C1 segment of cervical spinal cord (tissue), 14 donors: ENCODE data around the gene EDRF1.
"Not testable (repeated sequence)": the region's sequence is repeated elsewhere in the genome, so short reads cannot be mapped to it uniquely, and the experiment has no call there.

Experiments used
- DNase-seq, 14 donors: peaks; one replicate each; lab custom pipeline; 2025; lab: John Stamatoyannopoulos, UW

The EDRF1 gene

GRCh38 chr10:125707541-125708468 is 11.7 kb upstream of the EDRF1 start:
- DNase-seq = no peak

DNA sequence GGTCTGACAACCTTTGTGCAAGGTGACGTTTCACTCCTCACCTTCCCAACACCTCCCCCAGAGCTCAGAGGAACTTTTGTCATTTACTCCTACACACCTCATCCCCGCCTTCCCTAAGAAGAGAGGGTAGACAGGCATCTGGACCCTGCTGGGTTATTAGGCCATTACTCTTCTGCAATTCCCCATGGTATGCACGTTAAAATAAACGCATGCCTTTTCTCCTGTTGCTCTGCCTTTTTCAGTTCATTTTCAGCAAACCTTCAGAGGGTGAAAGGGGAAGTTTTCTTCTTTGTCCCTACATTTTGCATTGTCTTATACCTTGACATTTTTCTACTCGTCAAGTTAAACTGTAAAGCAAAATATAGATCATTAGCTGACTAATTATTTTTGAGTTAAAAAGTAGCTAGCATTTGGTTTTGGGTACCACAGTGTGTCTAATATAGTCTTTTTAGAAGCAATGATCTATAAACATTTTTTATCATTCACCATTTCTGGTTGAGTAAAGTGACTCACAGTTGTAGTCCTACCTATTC is 10.5 kb upstream of the EDRF1 start:
- DNase-seq = no peak

DNA sequence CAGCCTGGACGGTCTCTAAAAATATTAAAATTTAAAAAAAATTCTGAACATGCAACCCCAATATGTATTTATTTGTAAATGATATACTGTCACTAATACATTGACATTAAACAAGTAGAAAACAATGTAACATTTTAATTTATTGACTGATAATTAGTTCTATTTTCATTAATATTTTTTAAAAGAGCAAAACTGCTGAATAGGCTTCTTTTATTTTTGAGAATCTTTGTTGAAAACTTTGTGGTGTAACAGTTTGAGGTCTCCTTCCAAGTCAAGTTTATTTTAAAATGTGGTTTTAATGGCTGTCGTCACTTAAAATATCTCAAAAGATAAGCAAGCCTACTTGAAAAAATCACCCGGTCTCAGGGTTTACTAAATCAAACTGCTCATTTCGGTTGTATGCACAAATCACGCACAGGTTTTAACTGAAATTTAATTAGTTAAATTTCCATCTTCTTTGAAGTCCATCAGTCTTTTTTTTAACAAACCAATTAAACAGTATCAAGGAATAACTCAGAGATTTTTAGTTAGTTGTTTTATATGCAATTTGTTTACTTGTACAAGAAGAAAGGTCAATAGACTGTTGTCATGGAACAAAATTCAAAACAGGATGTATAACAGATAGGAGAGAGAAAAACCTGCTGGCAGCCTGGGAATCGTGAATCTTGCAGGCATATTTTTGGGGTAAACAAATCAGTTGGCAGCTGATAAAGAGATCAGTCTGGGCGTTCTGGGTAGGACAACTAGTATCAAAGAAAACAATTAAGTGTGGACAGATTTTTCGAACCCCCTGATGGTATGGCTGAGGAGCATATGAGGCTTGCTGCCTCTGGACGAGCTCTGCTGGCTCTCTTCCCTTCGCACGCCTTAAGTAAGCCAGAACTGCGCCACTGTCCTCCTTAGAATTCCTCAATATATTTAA is 9.7 kb upstream of the EDRF1 start:
- DNase-seq = no peak

DNA sequence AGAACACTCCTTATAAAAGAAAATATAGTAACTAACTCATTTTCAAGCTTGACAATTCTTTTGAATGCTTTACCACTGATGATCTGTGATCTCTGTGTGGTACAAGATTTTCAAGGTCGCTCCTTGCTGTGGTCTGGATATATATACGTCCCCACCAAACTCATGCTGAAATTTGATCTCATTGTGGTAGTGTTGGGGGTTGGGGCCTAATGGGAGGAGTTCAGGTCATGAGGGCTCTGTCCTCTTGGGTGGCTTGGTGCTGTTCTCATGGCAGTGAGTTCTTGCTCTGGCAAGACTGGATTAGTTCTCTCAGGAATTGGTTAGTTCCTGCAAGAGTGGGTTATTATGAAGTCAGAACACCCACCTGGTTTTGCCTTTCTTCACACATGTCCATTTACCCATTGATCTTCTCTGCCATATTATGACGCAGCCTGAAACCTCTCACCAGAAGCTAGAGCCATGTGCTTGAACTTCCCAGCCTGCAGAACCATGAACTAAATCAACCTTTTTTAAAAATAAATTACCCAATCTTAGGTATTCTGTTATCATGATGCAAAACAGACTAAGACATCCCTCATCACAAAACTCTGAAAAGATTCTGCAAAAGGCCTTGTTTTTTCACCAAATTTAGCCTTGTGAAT is 8.3 kb upstream of the EDRF1 start:
- no peak for DNase-seq

DNA sequence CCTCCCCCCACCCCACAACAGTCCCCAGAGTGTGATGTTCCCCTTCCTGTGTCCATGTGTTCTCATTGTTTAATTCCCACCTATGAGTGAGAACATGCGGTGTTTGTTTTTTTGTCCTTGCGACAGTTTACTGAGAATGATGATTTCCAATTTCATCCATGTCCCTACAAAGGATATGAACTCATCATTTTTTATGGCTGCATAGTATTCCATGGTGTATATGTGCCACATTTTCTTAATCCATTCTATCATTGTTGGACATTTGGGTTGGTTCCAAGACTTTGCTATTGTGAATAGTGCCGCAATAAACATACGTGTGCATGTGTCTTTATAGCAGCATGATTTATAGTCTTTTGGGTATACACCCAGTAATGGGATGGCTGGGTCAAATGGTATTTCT is 4.8 kb upstream of the EDRF1 start:
- not testable (repeated sequence) for DNase-seq

GRCh38 chr10:125720002-125720382 is 483 bp downstream of the EDRF1 start:
- no peak for DNase-seq

DNA sequence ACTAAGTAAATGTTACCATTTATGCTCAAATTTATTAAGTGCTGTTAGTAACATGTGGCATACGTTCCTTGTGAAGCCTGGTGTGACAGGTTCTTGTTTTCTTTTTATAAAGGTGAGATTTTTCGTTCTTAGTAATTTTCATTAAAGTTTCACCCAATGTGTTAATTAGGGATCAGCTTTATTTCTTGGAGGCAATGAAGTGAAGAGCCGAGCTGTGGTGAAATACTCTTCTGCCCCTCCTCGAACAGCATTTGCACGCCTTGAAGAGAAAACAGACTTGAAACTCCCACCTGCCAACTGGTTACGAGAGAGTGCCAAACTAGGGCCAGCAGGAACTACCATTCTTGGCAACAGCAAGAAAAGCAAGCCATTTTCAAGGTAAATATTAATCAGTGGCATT is 1.5 kb downstream of the EDRF1 start:
- no peak for DNase-seq

DNA sequence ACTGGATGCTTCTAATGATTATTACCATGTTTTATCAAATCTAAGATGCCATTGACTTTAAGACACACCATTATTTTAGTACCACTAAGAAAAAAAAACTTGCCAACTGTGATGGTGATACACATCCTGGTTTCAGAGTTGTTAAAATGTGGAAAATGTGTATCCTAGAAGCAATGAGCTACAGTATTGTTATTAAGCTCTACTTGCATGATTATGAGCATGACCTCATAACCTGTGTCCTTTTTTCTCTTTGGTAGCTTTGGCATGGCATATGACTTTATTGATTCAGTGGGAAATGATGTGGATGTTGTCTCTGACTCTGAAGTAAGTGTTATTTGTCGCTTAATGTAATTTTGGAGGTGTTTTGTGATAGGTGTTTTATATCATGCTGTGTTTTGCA is 3.3 kb downstream of the EDRF1 start:
- no peak for DNase-seq

DNA sequence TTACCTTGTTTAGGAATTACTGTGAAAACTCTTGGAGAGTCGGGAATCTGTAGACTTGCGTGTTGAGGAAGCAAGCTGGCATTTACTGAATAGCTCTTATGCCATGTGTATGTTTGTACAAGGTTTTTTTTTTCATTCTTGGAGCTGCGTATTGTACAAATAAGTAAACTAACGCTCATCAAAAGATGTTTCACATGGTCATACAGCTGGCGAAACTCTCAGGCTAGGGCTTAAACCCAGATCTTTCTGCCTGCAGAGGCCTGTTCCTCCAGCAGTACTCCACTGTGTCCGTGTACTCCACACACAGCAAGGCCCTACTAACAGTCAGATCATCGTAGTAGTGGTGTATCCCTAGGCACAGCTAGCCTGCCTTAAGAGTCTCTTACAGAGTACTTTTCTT is 7.4 kb downstream of the EDRF1 start:
- no peak for DNase-seq

GRCh38 chr10:125727436-125727835 is 7.9 kb downstream of the EDRF1 start:
- no peak for DNase-seq

GRCh38 chr10:125734148-125734547 is 14.6 kb downstream of the EDRF1 start:
- DNase-seq = no peak

GRCh38 chr10:125734823-125735222 is 15.3 kb downstream of the EDRF1 start:
- no peak for DNase-seq

DNA sequence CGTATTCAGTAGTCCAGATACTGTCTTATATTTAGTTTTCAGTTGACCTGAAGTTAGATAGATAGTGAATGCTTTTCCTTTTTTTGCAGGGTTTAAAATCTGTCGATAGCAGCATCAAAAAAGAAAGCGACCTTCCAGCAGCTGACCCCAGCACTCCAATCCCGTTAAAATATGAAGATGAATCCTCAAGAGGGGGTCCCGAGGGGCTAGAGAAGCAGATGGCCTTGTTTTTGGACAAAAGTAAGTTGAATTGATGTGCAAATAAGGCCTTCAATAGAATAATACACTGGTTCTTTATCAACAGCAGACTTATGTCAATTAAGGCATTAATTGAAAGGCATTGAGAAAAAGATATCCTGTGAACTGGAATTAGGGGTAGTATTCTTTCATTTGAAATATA is 18.7 kb downstream of the EDRF1 start:
- no peak for DNase-seq

DNA sequence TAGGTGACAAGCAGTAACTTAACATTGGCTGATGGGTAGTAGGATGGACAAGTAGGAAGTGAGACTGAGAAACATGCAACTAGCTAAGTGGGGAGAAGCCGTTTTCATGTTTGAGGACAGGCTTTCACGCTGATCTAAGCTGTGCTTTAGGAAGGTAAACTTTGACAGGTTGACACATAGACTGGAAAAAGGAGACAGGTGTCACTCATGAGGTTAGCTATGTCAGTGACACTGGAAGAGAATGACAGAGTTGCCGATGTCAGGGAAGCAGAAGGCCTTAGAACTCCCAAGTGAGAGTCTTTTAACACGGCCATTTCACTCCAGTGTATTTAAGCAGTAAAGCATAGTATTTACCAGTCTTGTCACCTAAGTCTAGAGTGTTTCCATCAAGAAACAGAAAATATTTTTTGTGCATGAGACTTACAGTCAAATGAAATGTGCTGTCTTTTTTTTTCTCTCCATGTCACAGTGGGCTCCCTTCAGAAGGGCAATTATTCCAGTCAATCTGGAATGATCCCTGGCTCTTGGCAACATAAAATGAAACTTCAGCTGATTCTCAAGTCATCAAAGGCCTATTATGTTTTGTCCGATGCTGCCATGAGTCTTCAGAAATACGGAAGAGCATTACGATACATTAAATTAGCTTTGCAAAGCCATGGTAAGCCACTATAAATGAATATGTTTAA is 20.6 kb downstream of the EDRF1 start:
- DNase-seq = no peak

GRCh38 chr10:125742465-125742864 is 23.0 kb downstream of the EDRF1 start:
- DNase-seq = no peak

DNA sequence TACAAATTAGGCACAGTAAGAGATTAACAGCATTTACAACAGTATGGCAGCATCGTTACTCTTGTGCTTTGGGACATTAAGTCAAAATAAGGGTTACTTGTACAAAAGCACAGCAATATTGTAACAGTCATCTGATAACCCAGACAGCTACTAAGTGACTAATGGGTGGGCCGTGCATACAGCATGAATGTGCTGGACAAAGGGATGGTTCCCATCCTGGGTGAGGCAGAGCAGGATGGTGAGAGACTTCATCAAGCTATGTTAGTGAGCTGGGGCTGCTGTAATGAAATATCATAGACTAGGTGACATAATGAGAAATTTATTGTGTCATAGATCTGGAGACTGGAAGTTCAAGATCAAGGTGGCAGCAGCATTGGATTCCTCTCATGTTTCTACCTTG is 25.4 kb downstream of the EDRF1 start:
- DNase-seq = no peak

DNA sequence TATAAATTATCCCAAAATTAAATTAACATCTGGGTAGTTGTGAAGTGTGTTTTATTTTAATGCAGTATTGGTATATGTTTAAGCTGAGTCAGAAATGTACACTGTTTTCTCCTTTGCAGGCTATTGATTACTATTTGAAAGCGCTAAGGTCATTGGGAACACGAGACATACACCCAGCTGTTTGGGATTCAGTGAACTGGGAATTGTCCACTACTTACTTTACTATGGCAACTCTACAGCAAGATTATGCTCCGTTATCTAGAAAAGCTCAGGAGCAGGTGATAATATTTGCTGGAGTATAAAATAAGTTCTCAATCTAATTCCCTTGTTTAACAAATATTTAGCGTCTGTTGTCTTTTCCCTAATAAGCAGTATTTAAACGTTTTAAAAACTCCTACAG is 27.9 kb downstream of the EDRF1 start:
- no peak for DNase-seq

GRCh38 chr10:125756196-125756595 is 36.7 kb downstream of the EDRF1 start:
- no peak for DNase-seq

DNA sequence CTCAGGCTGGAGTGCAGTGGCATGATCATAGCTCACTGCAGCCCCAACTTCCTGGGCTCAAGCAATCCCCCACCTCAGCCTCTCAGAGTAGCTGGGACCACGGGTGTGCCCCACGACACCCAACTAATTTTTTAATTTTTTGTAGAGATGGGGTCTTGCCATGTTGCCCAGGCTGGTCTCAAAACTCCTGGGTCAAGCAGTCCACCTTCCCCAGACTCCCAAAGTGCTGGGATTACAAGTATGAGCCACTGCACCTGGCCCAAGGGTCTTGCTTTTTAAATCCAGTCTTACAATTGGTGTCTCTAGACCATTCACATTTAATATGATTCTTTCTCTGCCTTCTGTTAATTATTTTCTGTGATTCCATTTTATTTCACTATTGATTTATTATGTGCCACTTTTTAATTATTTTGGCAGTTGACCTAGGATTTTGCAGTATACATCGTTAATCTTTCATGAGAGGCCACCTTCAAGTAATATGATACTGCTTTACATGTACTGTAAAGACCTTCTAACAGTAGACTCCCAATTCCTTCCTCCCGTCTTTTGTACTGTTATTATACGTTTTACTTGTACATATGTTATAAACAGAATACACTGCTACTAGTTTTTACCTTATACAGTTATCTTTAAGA is 37.5 kb downstream of the EDRF1 start:
- DNase-seq = no peak

DNA sequence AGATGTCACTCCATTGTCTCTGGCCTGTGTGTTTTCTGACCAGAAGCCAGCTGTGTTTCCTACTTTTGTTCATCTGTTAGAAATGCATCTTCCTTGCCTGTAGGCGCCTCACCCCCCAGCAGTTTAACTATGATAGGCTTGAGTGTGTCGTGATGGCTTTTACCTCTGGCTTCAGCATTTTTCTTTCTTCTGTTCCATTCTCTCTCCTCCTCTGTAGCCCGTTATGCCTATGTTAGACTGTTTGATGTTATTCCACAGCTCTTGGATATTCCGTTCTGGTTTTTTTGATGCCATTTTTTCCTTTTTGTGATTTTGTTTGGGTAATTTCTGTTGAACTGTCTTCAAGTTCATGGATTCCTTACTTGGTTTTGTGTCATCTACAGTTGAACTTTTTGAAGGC is 38.2 kb downstream of the EDRF1 start:
- no peak for DNase-seq

- DNase-seq = no peak
Measured at GRCh38 chr10:125761961-125762360, 42.5 kb downstream of the EDRF1 start.
